Activated CD8-positive, alpha-beta T cell treated with anti-CD3 and anti-CD28 coated beads for 36 hours (primary cell): ENCODE results near the gene STXBP4. TPM values are rescaled to one million over a fixed set of nuclear protein-coding genes. Genes with fewer than 3 reads are reported as not detected.
"Not testable (repeated sequence)": the region's sequence is repeated elsewhere in the genome, so short reads cannot be mapped to it uniquely, and the experiment has no call there.

ENCODE experiments used
- ATAC-seq: fragments of 200-7000 bp; cut with Tn5 transposase; one replicate; pipeline ENCODE4 v1.10.0; 2021; ENCODE audit warnings: mild to moderate bottlenecking, moderate library complexity
- CTCF ChIA-PET: fragments of 350-600 bp; sonication (Branson Sonifier 250); formaldehyde crosslinking; loops from one replicate; lab custom pipeline; 2021; ENCODE audit warnings: antibody characterized with exemption; lab: Charles Lee
- POLR2A ChIA-PET: fragments of 350-600 bp; sonication (Branson Sonifier 250); formaldehyde crosslinking; loops from one replicate; lab custom pipeline; 2021; ENCODE audit warnings: antibody characterized with exemption; lab: Charles Lee
- DNase-seq: peaks from one replicate; pipeline ENCODE4 v3.0.0-alpha.2; 2020
- H3K27ac Mint-ChIP-seq: one replicate; pipeline ENCODE4 v1.8.0; 2021; ENCODE audit warnings: mild to moderate bottlenecking, mixed read lengths
- H3K27me3 Mint-ChIP-seq: one replicate; pipeline ENCODE4 v1.8.0; 2021; ENCODE audit warnings: mixed read lengths
- H3K36me3 Mint-ChIP-seq: one replicate; pipeline ENCODE4 v1.8.0; 2021; ENCODE audit warnings: low read depth, mixed read lengths
- H3K4me1 Mint-ChIP-seq: one replicate; pipeline ENCODE4 v1.8.0; 2021; ENCODE audit warnings: low read depth, mixed read lengths
- H3K4me3 Mint-ChIP-seq: one replicate; pipeline ENCODE4 v1.8.0; 2021; ENCODE audit warnings: mild to moderate bottlenecking, moderate library complexity, mixed read lengths
- H3K9me3 Mint-ChIP-seq: one replicate; pipeline ENCODE4 v1.8.0; 2021; ENCODE audit warnings: mixed read lengths
- intact Hi-C: fragments of 100-400 bp; cut with micrococcal nuclease; formaldehyde crosslinking; loops from one replicate; pipeline ENCODE4 v1.10.0; 2022
- total RNA-seq, 2 experiments: library from RNA; stranded (reverse); gene quantifications; one replicate each; pipeline ENCODE4 v1.2.3, GENCODE V29; 2021
- TF ChIP-seq, protein P1 (sequence below): fragments of 200-600 bp; IDR thresholded peaks from one replicate; pipeline ENCODE4 v1.8.0; 2022; ENCODE audit warnings: antibody characterized with exemption, mild to moderate bottlenecking

Gene STXBP4
- total RNA-seq, 2 experiments from 2014 or later, result 4.8 to 6.4 TPM

DNA sequence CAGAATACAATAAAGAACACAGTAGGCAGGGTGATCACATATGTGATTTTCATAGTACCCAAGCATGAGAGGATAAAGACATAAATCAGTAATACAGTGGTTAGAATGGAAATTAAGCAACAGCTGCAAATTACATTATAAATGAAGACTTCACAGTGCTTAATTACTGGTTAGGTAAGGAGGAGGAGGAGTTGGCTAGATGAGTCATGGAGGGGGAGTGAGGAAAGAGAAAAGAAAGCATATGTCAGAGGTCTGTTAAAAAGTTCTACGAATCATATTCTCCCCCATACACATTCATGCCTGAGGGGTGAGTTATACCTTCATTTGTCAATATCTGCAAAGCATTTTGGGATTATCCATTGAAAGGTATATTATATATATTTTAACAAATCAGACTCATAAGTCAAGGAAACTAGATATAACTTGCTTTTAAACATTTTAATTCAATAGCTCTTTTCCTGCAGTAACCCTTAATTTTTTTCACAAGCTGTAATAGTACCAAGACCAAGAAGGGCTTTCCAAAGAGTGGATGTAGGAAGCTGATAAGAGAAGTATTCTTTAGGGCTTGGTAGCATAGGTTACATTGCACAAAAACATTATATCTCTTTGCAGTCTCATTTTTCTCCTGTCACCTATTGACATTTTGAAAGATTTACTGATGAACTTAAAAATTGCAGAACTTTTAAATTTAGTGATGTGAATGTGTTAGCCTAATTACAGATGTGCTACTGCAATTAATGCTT lies 99.3 kb downstream of the STXBP4 start:
- TF ChIP-seq, protein P1, sequence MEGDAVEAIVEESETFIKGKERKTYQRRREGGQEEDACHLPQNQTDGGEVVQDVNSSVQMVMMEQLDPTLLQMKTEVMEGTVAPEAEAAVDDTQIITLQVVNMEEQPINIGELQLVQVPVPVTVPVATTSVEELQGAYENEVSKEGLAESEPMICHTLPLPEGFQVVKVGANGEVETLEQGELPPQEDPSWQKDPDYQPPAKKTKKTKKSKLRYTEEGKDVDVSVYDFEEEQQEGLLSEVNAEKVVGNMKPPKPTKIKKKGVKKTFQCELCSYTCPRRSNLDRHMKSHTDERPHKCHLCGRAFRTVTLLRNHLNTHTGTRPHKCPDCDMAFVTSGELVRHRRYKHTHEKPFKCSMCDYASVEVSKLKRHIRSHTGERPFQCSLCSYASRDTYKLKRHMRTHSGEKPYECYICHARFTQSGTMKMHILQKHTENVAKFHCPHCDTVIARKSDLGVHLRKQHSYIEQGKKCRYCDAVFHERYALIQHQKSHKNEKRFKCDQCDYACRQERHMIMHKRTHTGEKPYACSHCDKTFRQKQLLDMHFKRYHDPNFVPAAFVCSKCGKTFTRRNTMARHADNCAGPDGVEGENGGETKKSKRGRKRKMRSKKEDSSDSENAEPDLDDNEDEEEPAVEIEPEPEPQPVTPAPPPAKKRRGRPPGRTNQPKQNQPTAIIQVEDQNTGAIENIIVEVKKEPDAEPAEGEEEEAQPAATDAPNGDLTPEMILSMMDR, result no peak
- DNase-seq (no peak), ATAC-seq (no peak)
- no peak overlapping the region for H3K4me3 Mint-ChIP-seq
- intact Hi-C loops, result no loop called here
- H3K36me3 Mint-ChIP-seq, result no peaks in the 10 kb centered on the region
- CTCF ChIA-PET, result no interaction called here
- H3K9me3 Mint-ChIP-seq, result no peaks in the 10 kb centered on the region
- POLR2A ChIA-PET, result no interaction called here
- no peak overlapping the region for H3K27ac Mint-ChIP-seq
- H3K27me3 Mint-ChIP-seq, result no peaks in the 10 kb centered on the region
- H3K4me1 Mint-ChIP-seq, result peaks cover 7% of the 10 kb centered on the region

DNA sequence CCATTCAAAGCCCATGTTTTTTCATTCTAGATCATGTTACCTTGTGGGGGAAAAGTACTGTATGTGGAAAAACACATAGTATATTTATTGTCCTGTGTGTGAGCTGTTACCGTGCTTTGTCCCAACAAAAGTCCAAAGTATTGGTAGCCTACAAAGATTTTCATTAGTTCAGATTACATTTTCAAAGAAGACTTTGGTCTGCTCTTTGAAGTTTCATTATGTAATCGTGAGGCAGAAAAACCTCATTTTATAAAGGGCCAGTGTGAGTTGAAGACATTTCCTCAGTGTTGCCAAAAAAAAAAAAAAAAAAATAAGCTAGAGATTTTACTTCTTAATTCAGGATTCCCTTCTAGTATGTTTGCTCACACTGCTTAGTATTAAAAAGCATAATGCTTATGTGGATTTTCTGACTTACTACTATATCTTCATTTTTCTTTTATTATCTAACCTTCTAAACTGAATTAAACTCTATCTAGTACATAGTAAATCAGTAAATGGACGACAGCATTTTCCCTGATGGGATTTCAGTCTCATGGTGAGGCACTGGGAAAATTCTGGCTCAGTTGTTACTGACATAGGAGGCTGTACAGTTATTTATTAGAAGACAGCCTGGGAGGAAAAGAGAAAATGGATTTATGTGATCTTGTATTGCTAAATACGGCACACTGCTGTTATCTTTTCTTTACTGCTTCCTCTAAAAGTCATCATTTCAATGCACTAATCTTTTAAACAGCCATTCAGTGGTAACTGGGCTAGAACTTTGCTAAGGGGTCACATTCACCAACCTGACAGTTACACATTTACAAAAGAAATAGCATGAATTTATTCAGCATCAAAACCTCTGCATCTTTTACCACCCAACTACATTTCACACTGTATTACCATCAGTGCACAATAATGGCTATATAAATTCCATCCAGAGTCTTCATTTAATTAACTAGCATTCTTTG lies 100.6 kb downstream of the STXBP4 start:
- peaks cover 7% of the 10 kb centered on the region for H3K4me1 Mint-ChIP-seq
- ChIA-PET CTCF (no interaction called here), POLR2A (no interaction called here)
- no peaks in the 10 kb centered on the region for H3K9me3 Mint-ChIP-seq
- H3K4me3 Mint-ChIP-seq, result no peak overlapping the region
- DNase-seq, result no peak
- intact Hi-C loops, result no loop called here
- no peaks in the 10 kb centered on the region for H3K27me3 Mint-ChIP-seq
- ATAC-seq, result no peak
- TF ChIP-seq, protein P1, result no peak
- no peak overlapping the region for H3K27ac Mint-ChIP-seq
- no peaks in the 10 kb centered on the region for H3K36me3 Mint-ChIP-seq

DNA sequence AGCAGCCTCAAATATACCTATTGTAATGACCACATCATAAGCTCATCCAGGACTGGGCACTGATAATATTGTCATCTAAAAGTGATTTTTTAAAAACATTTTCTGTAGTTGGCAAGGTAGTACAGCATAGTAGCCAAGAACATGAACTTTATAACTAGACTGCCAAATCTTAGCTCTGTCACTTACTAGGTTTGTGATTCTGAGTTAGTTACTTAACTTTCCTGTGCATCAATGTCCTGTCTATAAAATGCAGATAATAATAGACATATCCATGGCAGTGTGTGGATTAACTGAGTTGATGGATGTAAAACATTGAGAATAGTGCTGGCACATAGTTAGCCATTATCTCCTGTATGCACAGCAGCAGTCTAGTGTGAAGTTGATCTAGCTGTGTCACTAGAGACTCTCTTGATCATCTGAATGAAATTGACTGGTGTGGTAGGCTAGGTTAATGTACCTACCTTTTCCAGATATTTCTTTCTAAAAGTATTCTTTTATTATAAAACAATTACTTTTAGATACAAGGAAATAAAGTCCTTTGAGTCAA lies 101.5 kb downstream of the STXBP4 start:
- CTCF ChIA-PET, result no interaction called here
- Mint-ChIP-seq H3K27ac (no peak overlapping the region), H3K4me3 (no peak overlapping the region), H3K9me3 (no peaks in the 10 kb centered on the region), H3K36me3 (no peaks in the 10 kb centered on the region), H3K27me3 (no peaks in the 10 kb centered on the region), H3K4me1 (peaks cover 7% of the 10 kb centered on the region)
- ATAC-seq, result no peak
- TF ChIP-seq, protein P1, result no peak
- DNase-seq, result no peak
- POLR2A ChIA-PET, result no interaction called here
- intact Hi-C loops, result no loop called here

DNA sequence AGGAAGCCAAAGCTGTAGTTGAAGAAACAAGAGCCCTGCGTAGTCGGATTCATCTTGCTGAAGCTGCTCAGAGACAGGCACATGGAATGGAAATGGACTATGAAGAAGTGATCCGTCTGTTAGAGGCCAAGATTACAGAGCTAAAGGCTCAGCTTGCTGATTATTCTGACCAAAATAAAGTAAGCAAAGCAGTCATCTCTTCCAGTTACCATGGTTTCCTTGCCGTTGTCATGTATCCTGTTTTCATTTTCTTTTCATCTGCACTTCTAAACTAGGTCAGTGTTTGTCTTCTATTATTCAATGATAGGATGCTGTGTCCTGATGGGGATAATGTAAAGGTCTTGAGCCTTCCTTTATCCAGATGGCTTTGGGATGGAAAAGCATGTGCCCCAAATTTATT lies 104.3 kb downstream of the STXBP4 start:
- ChIA-PET CTCF (no interaction called here), POLR2A (no interaction called here)
- DNase-seq (no peak), ATAC-seq (peak; percentile 27)
- H3K4me3 Mint-ChIP-seq, result no peak overlapping the region
- intact Hi-C loops, result no loop called here
- peaks cover 1% of the 10 kb centered on the region for H3K36me3 Mint-ChIP-seq
- no peaks in the 10 kb centered on the region for H3K9me3 Mint-ChIP-seq
- TF ChIP-seq, protein P1, result no peak
- no peak overlapping the region for H3K27ac Mint-ChIP-seq
- no peaks in the 10 kb centered on the region for H3K27me3 Mint-ChIP-seq
- peaks cover 2% of the 10 kb centered on the region for H3K4me1 Mint-ChIP-seq

DNA sequence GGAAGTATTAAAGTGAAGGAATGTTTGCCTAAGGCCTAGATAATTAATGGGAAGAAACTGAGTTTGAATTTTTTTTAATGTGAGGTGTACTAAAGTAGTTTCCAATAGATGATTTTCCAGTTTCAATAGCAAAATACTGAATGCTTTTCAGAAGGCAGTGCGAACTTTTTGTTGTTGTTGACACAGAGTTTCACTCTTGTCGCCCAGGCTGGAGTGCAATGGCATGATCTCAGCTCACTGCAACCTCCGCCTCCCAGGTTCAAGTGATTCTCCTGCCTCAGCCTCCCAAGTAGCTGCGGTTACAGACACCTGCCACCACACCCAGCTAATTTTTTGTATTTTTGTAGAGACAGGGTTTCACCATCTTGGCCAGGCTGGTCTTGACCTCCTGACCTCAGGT lies 104.9 kb downstream of the STXBP4 start:
- H3K9me3 Mint-ChIP-seq, H3K27ac Mint-ChIP-seq, H3K4me3 Mint-ChIP-seq, H3K4me1 Mint-ChIP-seq, intact Hi-C loops, POLR2A ChIA-PET, ATAC-seq, H3K36me3 Mint-ChIP-seq, CTCF ChIA-PET, H3K27me3 Mint-ChIP-seq, DNase-seq: not testable (repeated sequence)
